Midbrain (tissue), 1 donor: ENCODE measurements around the gene ARFGAP1.

Source experiments
- DNase-seq: peaks from one replicate; lab custom pipeline; 2025; lab: John Stamatoyannopoulos, UW

Gene ARFGAP1

DNA sequence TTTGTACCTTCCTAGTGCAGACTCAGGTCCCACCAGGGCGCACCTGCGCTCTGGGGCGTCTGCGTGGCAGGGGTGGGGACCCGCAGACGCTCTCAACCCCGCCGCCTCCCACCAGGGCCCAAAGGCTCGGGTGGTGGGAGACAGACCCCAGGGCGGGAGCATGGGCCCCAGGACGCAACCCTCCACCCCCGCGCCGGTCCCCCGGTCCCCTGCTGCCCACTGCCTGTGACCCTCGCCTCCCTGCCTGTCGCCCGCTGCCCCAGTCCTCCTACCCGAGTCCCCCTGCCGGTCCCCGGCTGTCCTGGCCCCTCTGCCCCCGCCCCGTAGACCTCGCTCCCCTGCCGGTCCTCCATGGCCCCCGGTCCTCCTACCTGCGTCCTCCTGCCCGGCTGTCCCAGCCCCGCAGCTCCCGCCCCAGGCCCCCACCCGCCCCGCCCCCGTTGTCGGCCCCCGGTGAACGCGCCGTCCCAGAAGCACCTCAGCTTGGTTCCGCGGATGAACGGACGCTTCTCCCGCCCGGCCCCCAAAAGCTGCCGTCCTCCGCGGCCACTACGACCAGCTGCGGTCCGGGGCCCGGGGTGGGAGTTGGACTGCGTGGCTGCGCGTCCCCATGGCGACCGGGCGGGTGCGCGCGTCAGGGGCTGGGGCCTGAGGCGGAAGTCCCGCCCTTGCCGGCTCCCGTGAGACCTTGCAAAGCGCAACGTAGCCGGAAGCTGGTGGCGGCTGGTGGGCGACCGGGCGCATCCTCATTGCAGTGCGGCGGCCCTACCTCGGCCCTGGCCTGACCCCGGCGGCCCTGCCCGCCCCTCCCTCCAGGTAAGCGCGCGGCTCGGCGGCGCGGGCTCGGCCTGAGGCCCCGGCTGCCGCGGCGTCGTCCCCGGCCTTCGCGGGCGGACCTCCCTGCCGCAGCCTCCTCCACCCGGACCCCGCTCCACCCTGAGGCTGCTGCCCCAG, at the start of gene ARFGAP1:
Gene ARFGAP1 (plus strand): TSS at position 709 of the 954 bp plus-strand sequence. CDS start 2,768 bp downstream, outside the sequence.
- peak; percentile 88 for DNase-seq

GRCh38 chr20:63223121-63223825, 49.3 kb upstream of the ARFGAP1 start:
- peak; percentile 9 for DNase-seq

- no peak for DNase-seq
Measured at GRCh38 chr20:63223826-63224207, 48.8 kb upstream of the ARFGAP1 start.

- peak; percentile 32 for DNase-seq
Measured at GRCh38 chr20:63224412-63225081, 48.1 kb upstream of the ARFGAP1 start.

GRCh38 chr20:63225082-63225454, 47.5 kb upstream of the ARFGAP1 start:
- DNase-seq, result no peak

DNA sequence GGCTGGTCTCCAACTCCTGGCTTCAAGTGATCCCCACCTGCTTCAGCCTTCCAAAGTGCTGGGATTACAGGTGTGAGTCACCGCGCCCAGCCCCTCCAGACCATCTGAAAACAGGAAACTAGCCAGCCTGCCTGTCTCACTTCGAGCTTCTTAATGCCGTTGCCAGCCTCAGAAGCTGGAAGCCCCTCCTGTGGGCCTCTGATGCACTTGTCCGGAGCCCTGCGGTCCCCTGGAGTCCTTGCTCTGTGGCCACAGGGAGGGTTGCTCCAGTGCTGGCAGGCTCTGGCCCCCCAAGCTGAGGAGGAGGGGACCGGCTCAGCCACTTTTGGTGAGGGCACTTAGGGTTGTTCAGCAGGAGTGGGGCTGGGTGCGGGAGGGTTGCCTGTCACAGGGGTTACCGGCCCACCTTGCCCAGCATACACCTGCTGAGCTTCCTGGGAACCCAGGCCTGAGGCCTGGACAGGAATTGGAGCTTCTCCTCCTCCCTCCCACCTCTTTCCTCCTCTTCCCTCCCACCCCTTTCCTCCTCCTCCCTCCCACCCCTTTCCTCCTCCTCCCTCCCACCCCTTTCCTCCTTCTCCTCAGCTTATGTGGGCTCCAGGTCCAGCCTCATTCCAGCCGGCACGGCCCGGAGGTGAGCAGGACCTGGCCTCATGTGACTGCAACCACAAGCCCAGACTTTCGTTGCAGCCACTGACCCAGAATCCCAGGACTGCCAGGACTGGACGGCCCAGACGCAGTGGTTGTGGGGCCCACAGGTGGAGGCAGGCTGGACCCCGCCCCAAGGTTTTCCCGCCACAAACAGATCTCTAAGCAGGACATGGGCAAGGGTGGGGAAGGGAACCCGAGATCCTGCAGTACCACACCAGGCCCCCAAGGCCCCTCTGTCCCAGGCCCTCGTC, 46.3 kb upstream of the ARFGAP1 start:
- DNase-seq, result no peak

DNA sequence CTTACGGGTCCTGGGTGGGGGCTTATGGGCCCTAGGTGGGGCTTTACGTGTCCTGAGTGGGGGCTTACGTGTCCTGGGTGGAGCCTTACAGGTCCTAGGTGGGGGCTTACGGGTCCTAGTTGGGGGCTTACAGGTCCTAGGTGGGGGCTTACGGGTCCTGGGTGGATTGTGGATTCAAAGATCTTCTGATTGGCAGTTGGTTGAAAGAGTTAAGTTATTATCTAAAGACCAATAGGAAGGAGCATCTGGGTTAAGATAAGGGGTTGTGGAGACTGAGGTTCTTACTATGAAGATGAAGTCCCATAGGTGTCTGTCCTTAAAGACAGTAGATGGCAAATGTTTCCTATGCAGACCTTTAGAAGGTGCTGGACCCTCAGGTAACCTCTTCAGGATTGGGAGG, 45.4 kb upstream of the ARFGAP1 start:
- no peak for DNase-seq

DNA sequence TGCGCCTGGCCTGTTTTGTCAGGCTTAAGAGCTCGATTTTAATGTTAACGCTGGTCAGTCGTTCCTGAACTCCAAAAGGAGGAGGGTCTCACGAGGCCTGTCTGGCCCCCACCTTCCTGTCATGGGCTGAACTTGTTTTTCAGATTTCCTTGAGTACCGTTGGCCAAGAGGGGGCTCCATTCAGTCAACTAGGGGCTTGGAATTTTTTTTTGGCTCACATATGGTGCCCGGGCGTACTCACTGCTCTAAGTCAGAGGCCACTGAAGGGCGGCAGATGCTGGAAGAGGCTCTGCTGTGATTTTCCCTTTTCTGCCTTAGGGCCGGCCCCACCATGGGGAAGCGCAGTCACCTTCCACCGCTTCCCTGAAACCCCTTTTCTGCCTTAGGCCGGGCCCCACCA, 43.8 kb upstream of the ARFGAP1 start:
- no peak for DNase-seq

DNA sequence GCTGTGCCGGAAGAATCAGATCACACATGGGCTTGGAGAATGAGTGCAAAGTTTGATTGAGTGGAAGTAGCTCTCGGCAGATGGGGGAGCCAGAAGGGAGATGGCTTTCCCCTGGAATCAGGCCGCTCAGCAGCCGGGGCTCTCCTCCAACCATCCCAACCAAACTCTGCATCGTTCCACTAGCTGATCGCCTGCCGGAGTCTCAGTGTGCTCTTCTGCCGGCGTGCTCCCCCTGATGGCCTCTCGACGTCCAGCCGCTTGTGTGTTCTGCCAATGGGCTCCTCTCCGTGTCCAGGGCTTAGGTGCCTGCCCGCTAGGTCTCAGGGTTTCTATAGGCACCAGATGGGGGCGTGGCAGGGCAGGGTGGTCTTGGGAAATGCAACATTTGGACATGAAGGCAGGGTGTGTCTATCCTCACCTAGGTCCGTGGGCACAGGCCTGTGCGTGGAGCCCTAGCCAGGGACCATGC, 41.8 kb upstream of the ARFGAP1 start:
- peak; percentile 59 for DNase-seq

DNA sequence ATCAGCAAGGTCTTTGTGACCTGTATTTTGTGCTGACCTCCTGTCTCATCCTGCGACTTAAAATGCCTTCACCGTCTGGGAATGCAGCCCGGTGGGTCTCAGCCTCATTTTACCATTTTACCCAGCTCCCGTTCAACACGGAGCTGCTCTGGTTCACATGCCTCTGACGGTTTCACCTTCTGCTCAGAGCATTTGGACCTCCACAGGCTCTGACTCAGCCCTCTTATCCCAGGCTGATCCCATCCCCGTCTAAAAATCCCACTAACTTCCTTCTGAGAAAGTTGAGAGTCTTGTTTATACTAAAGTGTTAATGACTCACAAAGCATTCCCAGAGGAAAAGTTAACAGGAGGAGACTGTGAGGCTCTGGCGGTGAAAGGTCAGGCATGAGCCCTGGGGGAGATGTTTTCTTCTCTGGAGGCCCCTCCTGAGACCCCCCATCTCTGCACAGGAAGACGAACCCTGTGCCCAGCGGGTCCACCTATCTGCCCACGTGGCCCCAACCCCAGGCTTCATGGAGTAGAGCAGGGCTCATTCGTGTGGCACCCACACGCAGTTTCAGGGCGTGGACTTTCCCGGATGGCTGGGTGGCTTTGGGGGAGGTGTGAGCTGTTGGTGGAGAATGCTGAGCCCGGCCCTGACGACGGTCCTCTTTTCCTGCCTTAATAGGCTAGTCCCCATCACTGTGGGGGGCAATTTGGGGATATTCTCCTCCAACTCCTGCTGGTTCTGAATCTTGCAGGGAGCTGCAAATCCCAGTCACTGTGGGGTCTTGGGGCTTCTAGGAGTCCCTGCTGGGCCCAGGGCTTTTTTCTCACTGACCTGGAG, 40.2 kb upstream of the ARFGAP1 start:
- no peak for DNase-seq

GRCh38 chr20:63233061-63233344, 39.6 kb upstream of the ARFGAP1 start:
- no peak for DNase-seq

- no peak for DNase-seq
Measured at GRCh38 chr20:63233924-63234323, 38.7 kb upstream of the ARFGAP1 start.

- DNase-seq, result no peak
Measured at GRCh38 chr20:63234693-63235398, 37.8 kb upstream of the ARFGAP1 start.

DNA sequence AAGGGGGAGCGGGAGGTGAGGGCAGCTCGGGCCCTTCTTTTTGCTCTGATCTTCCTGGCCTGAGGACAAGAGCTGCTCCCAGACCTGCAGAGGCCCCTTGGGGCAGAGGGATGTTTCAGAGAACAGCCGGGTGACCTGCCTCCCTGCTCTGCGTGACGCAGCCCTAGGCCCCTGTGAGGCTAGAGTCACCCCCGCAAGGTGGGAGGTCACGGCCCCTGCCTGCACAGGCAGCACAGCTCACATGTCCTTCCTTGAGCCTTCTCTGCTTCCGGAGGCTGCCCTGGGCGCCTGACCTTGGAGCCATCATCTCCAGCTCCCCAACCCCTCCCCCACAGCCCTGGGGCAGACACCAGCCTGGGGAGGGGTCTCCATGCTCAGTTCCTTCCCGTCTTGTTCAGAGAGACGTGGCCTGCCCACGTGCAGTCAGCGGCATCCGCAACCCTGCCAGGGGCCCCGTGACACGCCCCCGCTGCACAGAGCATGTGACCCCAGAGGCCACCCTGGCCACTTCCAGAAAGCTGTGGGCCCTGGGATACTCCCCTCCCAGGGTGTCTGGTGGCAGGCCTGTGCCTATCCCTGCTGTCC, 37.1 kb upstream of the ARFGAP1 start, which contains the start of gene BIRC7:
Gene BIRC7 (plus strand): TSS at position 507 of the 585 bp plus-strand sequence. CDS start 192 bp downstream, outside the sequence.
- no peak for DNase-seq

GRCh38 chr20:63236116-63236837, 36.3 kb upstream of the ARFGAP1 start:
- no peak for DNase-seq

GRCh38 chr20:63238031-63238430, 34.6 kb upstream of the ARFGAP1 start:
- DNase-seq, result no peak

GRCh38 chr20:63238514-63239125, 34.0 kb upstream of the ARFGAP1 start:
- peak; percentile 21 for DNase-seq

GRCh38 chr20:63239431-63239830, 33.2 kb upstream of the ARFGAP1 start:
- no peak for DNase-seq
